GM12878 (cell line): ENCODE data around the gene FAM228B. TPM values are rescaled to one million over a fixed set of nuclear protein-coding genes. Genes with fewer than 3 reads are reported as not detected.
A peak's percentile ranks its signal among the peaks of the same experiment; 100 is the strongest.

ENCODE experiments used
- BACH1 ChIP-seq: fragments of 450-650 bp; IDR thresholded peaks from 2 replicates; pipeline ENCODE4 v1.6.1; 2017; ENCODE audit warnings: mild to moderate bottlenecking, borderline replicate concordance
- BCL3 ChIP-seq: IDR thresholded peaks from 2 replicates; pipeline ENCODE4 v1.6.1; 2011; ENCODE audit warnings: borderline replicate concordance, low read depth, mild to moderate bottlenecking, moderate library complexity, low read length; ENCODE audit not compliant: insufficient read depth, poor library complexity, severe bottlenecking
- CBX3 ChIP-seq: fragments of 200-600 bp; sonication (generic); IDR thresholded peaks from 2 replicates; pipeline ENCODE4 v1.6.1; 2016; ENCODE audit warnings: low read depth, borderline replicate concordance
- HDAC2 ChIP-seq: fragments of 200-600 bp; sonication (generic); IDR thresholded peaks from 2 replicates; pipeline ENCODE4 v1.6.1; 2017
- KAT2A ChIP-seq: conservative IDR thresholded peaks from 2 replicates; pipeline ENCODE4 v1.6.1; 2011; ENCODE audit warnings: low read depth, low read length; ENCODE audit not compliant: control insufficient read depth
- MEF2B ChIP-seq: fragments of 450-650 bp; IDR thresholded peaks from 2 replicates; pipeline ENCODE4 v1.6.1; 2018; ENCODE audit warnings: mild to moderate bottlenecking, moderate library complexity; ENCODE audit not compliant: partially characterized antibody, poor library complexity, severe bottlenecking
- NFYA ChIP-seq: IDR thresholded peaks from 2 replicates; pipeline ENCODE4 v1.6.1; 2011; ENCODE audit warnings: low read depth, mild to moderate bottlenecking, low read length, improper control_type of control experiment, borderline replicate concordance
- NR2C2 ChIP-seq: IDR thresholded peaks from 2 replicates; pipeline ENCODE4 v1.6.1; 2011; ENCODE audit warnings: borderline replicate concordance, low read depth; ENCODE audit not compliant: control insufficient read depth, insufficient read length
- RAD51 ChIP-seq: fragments of 450-650 bp; IDR thresholded peaks from 2 replicates; pipeline ENCODE4 v1.6.1; 2016; ENCODE audit warnings: moderate library complexity, mild to moderate bottlenecking, inconsistent platforms
- RB1 ChIP-seq: fragments of 450-650 bp; formaldehyde crosslinking; IDR thresholded peaks from 2 replicates; pipeline ENCODE4 v1.6.1; 2017; ENCODE audit warnings: mild to moderate bottlenecking, borderline replicate concordance
- RBBP5 ChIP-seq: fragments of 200-600 bp; sonication (generic); conservative IDR thresholded peaks from 2 replicates; pipeline ENCODE4 v1.6.1; 2016
- RUNX3 ChIP-seq: IDR thresholded peaks from 2 replicates; pipeline ENCODE4 v1.6.1; 2012; ENCODE audit warnings: low read length, inconsistent platforms
- SMC3 ChIP-seq: IDR thresholded peaks from 2 replicates; pipeline ENCODE4 v1.6.1; 2011; ENCODE audit warnings: low read length, improper control_type of control experiment, borderline replicate concordance
- SPI1 ChIP-seq: IDR thresholded peaks from 2 replicates; pipeline ENCODE4 v1.6.1; 2011; ENCODE audit warnings: low read depth, mild to moderate bottlenecking, low read length, moderate library complexity, borderline replicate concordance; ENCODE audit not compliant: insufficient read depth
- SREBF2 ChIP-seq: IDR thresholded peaks from 2 replicates; pipeline ENCODE4 v1.6.1; 2012; ENCODE audit warnings: mild to moderate bottlenecking, low read length
- TCF7 ChIP-seq: IDR thresholded peaks from 2 replicates; pipeline ENCODE4 v1.6.1; 2014; ENCODE audit warnings: antibody characterized with exemption, borderline replicate concordance
- USF1 ChIP-seq: IDR thresholded peaks from 2 replicates; pipeline ENCODE4 v1.6.1; 2011; ENCODE audit warnings: borderline replicate concordance, low read depth, mild to moderate bottlenecking, moderate library complexity, mixed read lengths, low read length; ENCODE audit not compliant: insufficient read depth; ENCODE audit errors: extremely low read length
- ZBTB4 ChIP-seq: fragments of 450-650 bp; formaldehyde crosslinking; IDR thresholded peaks from 2 replicates; pipeline ENCODE4 v1.4.0; 2022; ENCODE audit warnings: mild to moderate bottlenecking, moderate library complexity
- ZNF207 ChIP-seq: fragments of 450-650 bp; IDR thresholded peaks from 2 replicates; pipeline ENCODE4 v1.6.1; 2014; ENCODE audit warnings: antibody characterized with exemption, mild to moderate bottlenecking, borderline replicate concordance
- ZSCAN29 ChIP-seq: fragments of 450-650 bp; IDR thresholded peaks from 2 replicates; pipeline ENCODE4 v1.6.1; 2017; ENCODE audit warnings: mild to moderate bottlenecking, moderate library complexity
- polyA plus RNA-seq, 11 experiments: library from polyadenylated mRNA; depleted of rRNA in 4 of 11; unstranded in 6 of 11; stranded (reverse) in 5 of 11; fragments of >200 nt; fragmentation: Nextera tagmentation in 4 of 11; fragmentation: Illumina TruSeq in 1 of 11; extraction: Ambion mirVana in 4 of 11; extraction: Trizol in 1 of 11; gene quantifications; 1 replicate in 1 of 11; 2 replicates in 10 of 11; pipeline versions ENCODE4 v1.2.1 to v1.2.3, GENCODE V29; 2011 to 2016; ENCODE audit warnings: inconsistent platforms in 2 of 11, missing spikeins in 2 of 11, low read depth in 1 of 11
- total RNA-seq, 4 experiments: library from RNA; depleted of rRNA in 3 of 4; stranded (reverse); fragments of >200 nt in 3 of 4; fragmentation: Illumina TruSeq in 1 of 4; extraction: Trizol in 1 of 4; gene quantifications; 2 replicates each; pipeline versions ENCODE4 v1.2.1 to v1.2.3, GENCODE V29; 2013 to 2021
- TF ChIP-seq, protein P1 (sequence below): fragments of 450-650 bp; IDR thresholded peaks from 2 replicates; pipeline ENCODE4 v1.6.1; 2017; ENCODE audit warnings: mild to moderate bottlenecking
- TF ChIP-seq, protein P2 (sequence below): fragments of 450-650 bp; IDR thresholded peaks from 2 replicates; pipeline ENCODE4 v1.6.1; 2016; ENCODE audit warnings: mild to moderate bottlenecking

Gene FAM228B
- total and polyA plus RNA-seq, 10 of the 15 experiments (the other 5 are each of a cell fraction or from before 2014, with no cell fraction given): 3.9 to 11.0 (median 7.5) TPM

GRCh38 chr2:24123195-24123921 is at the start of gene FAM228B, which contains the start of gene PFN4 (continued):
- TF ChIP-seq, protein P1, sequence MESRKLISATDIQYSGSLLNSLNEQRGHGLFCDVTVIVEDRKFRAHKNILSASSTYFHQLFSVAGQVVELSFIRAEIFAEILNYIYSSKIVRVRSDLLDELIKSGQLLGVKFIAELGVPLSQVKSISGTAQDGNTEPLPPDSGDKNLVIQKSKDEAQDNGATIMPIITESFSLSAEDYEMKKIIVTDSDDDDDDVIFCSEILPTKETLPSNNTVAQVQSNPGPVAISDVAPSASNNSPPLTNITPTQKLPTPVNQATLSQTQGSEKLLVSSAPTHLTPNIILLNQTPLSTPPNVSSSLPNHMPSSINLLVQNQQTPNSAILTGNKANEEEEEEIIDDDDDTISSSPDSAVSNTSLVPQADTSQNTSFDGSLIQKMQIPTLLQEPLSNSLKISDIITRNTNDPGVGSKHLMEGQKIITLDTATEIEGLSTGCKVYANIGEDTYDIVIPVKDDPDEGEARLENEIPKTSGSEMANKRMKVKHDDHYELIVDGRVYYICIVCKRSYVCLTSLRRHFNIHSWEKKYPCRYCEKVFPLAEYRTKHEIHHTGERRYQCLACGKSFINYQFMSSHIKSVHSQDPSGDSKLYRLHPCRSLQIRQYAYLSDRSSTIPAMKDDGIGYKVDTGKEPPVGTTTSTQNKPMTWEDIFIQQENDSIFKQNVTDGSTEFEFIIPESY: no peak
- peak; percentile 93 for TF ChIP-seq BACH1
- no peak for TF ChIP-seq ZBTB4
- TF ChIP-seq RAD51: no peak
- TF ChIP-seq, protein P2, sequence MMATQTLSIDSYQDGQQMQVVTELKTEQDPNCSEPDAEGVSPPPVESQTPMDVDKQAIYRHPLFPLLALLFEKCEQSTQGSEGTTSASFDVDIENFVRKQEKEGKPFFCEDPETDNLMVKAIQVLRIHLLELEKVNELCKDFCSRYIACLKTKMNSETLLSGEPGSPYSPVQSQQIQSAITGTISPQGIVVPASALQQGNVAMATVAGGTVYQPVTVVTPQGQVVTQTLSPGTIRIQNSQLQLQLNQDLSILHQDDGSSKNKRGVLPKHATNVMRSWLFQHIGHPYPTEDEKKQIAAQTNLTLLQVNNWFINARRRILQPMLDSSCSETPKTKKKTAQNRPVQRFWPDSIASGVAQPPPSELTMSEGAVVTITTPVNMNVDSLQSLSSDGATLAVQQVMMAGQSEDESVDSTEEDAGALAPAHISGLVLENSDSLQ: peak; percentile 98
- no peak for TF ChIP-seq HDAC2
- TF ChIP-seq RB1: peak; percentile 72; the same call in 1 of the 2 replicates
- no peak for TF ChIP-seq NR2C2
- no peak for TF ChIP-seq KAT2A
- TF ChIP-seq NFYA: no peak
- no peak for TF ChIP-seq BCL3
- no peak for TF ChIP-seq USF1
- TF ChIP-seq CBX3: no peak
- no peak for TF ChIP-seq SREBF2
- peak; percentile 59 for TF ChIP-seq RUNX3
- TF ChIP-seq MEF2B: no peak
- no peak for TF ChIP-seq SMC3
- no peak for TF ChIP-seq TCF7
- TF ChIP-seq SPI1: no peak; the same call in 1 of the 2 replicates
- 0 out of 2 replicates have a peak, but pooled peaks have one; percentile 62 for TF ChIP-seq ZNF207
- peak; percentile 77 for TF ChIP-seq ZSCAN29
- no peak for TF ChIP-seq RBBP5
